ENCODE data around the gene PTGES2.
A peak's percentile ranks its signal among the peaks of the same experiment; 100 is the strongest.
"Not testable (repeated sequence)": the region's sequence is repeated elsewhere in the genome, so short reads cannot be mapped to it uniquely, and the experiment has no call there.

PTGES2 gene

DNA sequence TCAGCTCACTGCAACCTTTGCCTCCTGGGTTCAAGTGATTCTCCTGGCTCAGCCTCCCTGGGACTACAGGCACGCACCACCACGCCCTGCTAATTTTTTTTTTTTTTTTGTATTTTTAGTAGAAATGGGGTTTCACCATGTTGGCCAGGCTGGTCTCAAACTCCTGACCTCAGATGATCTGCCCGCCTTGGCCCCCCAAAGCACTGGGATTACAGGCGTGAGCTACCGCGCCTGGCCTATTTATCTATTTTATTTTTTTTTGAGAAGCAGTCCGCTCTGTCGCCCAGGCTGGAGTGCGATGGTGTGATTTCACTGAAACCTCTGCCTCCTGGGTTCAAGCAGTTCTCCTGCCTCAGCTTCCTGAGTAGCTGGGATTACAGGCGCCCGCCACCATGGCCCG, 56.1 kb downstream of the PTGES2 start:
- not testable (repeated sequence) for H3K27me3 ChIP-seq (ENCODE audit: control insufficient read depth in 1 of 2, insufficient read depth in 2 of 2, low read length in 2 of 2); H3K36me3 ChIP-seq (ENCODE audit: control insufficient read depth in 1 of 2, insufficient read depth in 2 of 2, low read length in 2 of 2); H3K4me3 ChIP-seq (ENCODE audit: low read depth in 1 of 2, low read length in 2 of 2); H3K9ac ChIP-seq (ENCODE audit: low read depth in 1 of 2, low read length in 2 of 2); H3K9me3 ChIP-seq (ENCODE audit: control insufficient read depth in 1 of 2, low read length in 2 of 2)
- Histone ChIP-seq H3K4me1 (ENCODE audit: control insufficient read depth in 1 of 2, insufficient read depth in 2 of 2, low read length in 2 of 2) (peaks cover 37 to 51% of the 10 kb centered on the region in 2 donors), H3K27ac (ENCODE audit: low read depth, low read length) (peak overlapping the region; percentile 69)

DNA sequence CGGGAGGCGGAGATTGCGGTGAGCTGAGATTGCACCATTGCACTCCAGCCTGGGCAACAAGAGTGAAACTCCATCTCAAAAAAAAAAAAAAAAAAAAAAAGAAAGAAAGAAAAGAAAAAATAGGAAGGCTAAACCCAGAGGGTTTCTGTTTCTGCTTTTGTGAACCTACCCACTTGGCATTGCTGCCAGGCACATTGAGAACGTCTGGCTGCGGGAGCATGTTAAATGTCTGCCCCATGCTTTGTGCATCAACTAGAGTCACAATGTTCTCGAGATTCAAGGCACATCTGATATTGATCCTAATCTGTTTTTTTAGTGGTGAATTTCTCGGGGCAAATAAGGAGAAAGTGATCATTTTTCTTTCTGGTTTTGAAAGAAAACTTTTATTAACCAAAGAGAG, 56.7 kb downstream of the PTGES2 start:
- H3K4me1 ChIP-seq (ENCODE audit: control insufficient read depth in 1 of 2, insufficient read depth in 2 of 2, low read length in 2 of 2): peaks cover 43 to 57% of the 10 kb centered on the region in 2 donors
- H3K9ac ChIP-seq (ENCODE audit: low read depth in 1 of 2, low read length in 2 of 2): no peak overlapping the region
- no peaks in the 10 kb centered on the region for H3K36me3 ChIP-seq (ENCODE audit: control insufficient read depth in 1 of 2, insufficient read depth in 2 of 2, low read length in 2 of 2)
- H3K9me3 ChIP-seq (ENCODE audit: control insufficient read depth in 1 of 2, low read length in 2 of 2): no peaks in the 10 kb centered on the region
- H3K27ac ChIP-seq (ENCODE audit: low read depth, low read length): no peak overlapping the region
- no peaks in the 10 kb centered on the region for H3K27me3 ChIP-seq (ENCODE audit: control insufficient read depth in 1 of 2, insufficient read depth in 2 of 2, low read length in 2 of 2)
- H3K4me3 ChIP-seq (ENCODE audit: low read depth in 1 of 2, low read length in 2 of 2): no peak overlapping the region

Data from duodenal mucosa (tissue), 2 donors.